GM19455 (cell line): ENCODE results near the gene HOXA9.

Experiments
- ATAC-seq: cut with Tn5 transposase; IDR thresholded peaks from one replicate; pipeline ENCODE4 v1.9.1; 2021; ENCODE audit not compliant: unreplicated experiment

HOXA9 gene

DNA sequence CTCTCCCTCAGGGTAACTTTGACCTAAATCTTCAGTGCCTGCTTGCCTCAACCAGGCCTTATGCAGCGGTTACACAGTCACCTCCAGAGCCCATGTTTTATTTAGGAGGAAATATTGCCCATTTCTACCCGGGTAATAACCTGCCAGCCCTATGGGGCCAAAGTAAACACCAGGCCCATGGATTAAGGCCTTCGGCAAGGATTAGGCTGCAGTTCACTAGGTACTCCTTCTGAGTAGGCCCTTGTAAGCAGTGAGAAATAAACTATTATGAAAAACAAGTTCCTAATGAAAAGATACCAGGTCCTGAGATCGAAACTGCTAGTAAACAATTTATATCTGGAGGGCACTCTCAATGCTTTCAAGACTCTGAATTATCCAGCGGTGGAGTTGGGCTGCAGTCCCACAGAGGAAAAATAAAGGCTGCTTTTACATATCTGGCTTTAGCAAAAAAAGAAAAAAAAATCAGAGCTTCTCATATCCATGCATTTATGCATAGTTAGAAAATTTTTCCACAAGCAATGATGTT, 12.5 kb upstream of the HOXA9 start:
- no peak for ATAC-seq

DNA sequence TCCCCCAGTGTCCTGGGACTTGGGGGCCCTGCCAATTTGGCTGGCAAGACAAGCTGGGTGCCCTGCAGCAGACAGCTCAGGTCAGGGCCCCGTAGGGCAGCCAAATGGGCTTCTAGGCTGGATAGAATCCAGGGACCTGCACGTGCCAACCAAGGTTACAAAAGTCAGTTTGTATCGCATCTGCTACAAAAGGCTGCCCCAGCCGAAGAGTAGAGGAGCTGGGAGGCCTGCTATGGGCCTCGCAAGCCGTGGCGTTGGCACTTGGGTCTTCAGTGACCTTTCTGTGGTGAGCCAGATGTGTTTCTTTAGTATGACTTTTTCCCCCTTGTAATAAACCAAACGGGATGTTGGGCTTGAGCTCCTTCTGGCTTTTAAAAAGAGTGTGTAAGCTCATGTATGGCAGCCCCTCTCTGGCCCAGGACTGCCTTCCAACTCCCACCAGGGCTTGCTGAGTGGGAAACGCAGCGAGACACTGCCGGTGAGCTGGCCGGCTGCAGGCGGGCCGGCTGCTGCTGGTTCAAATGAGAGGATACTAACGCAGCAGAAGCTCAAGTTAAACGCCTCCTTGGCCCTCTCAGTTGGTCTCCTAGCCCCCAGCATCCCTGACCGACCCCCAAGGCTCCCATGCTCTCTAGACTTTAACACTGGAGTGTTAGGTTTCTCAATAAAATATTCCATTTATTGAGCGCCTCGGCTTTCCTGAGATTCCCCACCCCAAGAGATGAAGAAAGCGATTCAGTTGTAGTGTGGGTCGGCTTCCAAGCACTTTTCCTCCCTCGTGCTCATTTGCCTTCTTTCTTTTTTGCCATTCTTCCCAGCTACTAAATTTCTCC, 11.8 kb upstream of the HOXA9 start:
- ATAC-seq: no peak

DNA sequence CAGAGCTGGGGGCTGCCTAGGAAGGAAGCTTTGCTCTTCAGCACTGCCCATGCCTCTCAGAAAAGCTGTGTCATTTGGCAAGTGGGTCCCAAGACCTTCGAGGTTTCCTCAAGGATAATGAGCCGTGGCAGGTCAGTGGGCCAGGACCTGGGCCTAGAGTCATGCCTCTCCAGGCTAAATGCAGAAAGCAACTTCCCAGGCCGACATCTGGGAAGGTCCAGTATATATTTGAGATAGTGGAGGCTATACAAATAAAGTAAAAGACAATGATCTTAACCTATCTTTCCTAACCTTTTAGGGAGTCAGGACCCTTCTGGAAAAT, 11.1 kb upstream of the HOXA9 start:
- no peak for ATAC-seq

DNA sequence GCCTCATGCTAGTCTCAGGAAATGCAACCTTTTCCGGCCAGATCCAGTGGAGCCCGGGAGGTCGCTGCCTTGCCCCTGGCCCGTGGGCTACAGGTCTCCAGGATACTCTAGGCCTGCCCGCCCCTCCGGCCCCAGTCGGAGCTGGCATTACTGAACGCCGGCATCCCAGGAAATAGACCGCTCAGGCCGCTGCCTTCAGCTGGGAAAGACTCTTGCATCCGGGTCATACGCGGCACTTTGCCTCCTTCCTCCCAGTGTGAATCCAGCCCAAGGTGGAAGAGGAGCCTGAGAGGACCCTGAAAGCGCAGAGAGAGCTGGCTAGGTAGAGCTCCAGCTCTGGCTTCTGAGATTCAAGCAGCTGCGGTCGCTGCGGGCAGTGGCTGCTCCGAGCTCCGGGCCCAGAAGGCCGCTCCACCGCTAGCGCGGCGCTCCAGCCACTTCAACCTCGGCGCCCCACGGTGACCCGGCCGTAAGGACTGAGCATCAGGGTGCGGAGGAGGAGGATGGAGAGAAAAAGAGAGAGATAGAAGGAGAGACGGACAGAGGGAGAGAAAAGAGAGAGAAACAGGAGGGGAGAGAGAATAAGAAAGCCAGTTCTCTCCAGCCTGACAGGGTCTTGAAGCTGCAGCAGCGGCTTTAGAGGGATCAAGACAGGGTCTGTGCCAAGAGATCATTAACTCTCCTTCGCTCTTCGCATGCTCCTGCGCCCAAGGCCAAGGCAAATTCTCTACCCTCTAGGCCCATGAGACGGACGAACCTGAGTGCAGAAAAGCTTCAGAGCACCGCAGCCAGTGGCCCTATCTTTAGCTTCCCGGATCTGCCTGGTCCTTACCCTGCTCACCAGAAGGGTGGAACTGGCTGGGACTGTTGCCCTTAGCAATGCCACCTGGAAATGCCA, 10.5 kb upstream of the HOXA9 start:
- no peak for ATAC-seq

DNA sequence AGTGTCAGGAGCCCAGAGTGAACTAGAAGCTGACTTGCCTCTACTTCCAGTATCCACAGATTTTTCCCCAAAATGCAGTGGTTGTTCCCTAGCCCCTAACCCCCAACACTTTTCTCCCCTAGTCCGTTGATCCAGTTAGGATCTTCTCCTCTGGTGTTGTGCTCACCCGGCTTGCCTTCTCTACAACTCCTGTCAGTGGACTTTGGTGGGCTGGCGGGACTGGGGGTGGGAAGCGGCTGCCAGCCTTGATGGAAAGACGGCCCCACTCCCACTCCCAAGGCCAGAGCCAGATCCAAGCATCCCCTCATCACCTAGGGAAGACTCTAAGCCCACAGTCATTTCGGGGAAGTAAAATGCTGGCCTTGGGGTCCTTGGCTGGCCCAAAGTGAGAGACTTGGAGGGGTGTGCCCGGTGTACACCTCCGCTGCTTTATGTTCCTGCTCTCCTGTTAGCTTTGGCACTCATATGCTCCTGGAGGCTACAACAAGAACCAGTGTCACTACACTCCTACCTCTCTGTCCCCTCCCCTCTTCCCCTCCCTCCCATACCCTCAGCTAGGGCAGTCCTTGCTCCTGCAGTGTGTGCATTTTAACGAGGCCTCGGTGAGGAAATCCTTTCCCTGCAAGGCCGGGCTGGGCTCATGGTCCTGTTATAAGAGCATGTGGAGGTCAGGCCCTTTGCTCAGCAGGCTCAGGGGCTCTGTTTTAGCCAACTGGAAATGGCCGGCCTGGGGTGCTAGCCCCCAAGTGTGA, 9.7 kb upstream of the HOXA9 start:
- ATAC-seq: no peak

DNA sequence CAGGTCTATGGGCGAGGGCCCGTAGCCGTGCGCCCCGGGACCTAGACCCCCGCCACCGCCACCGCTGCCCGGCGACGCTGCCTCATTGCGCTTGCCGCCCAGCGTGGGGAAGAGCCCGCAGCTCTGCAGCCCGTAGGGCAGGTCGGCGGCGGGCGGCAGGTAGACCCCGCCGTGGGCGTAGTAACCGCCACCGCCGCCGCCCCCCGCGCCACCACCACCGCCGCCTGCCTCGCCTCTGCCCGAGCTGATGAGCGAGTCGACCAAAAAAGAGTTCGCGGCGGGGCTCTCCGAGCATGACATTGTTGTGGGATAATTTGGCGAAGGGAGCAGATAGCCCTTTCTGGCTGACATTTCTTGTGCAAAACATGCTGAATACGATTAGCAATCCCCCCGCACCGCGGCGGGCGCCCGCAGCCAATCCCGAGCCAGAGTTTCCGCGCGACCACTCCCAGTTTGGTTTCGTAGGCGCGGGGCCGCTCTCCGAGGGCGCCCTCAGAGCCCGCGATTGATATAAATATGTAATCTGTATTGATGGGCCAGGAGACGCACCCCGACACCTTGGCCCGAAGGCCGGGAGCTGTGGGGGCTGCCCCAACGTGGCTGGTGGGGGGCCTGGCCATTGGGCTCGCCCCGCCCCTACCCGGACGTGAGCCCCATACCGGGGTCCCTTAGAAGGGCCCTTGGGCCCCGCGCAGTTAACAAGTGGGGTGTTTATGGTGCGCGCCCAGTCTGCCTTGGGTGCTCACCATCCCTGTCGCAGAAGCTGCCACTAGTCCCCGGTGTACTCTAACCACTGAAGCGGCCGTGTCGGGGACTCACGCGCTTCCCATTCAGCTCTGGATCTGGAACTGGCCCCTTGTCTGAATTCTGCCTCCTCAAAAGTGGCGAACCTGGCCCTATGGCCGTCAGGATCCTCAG, 8.9 kb upstream of the HOXA9 start, which contains the start of gene HOXA10:
TSS of gene HOXA10 (minus strand) at position 365 of the 918 bp plus-strand sequence. CDS start at position 351, 14 bp downstream.
- ATAC-seq: no peak

DNA sequence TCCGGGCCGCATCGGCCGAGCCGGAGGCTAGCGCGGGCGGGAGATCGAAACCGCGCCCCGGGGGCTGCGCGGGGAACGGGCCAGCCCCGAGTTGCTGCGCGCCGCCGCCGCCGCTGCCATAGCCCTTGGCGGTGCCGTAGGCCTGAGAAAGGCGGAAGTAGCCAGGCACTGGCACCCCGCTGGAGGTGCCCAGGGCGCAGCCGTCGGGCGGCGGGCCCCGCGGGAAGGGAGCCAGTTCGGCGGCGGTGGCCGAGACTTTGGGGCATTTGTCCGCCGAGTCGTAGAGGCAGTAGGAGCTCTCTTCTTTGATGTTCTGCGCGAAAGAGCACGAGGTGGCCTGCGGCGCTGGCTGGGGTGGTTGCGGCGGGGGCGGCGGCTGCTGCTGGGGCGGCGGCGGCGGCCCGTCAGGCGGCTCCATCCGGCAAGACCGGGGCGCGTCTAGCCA, 8.2 kb upstream of the HOXA9 start:
- ATAC-seq: no peak

DNA sequence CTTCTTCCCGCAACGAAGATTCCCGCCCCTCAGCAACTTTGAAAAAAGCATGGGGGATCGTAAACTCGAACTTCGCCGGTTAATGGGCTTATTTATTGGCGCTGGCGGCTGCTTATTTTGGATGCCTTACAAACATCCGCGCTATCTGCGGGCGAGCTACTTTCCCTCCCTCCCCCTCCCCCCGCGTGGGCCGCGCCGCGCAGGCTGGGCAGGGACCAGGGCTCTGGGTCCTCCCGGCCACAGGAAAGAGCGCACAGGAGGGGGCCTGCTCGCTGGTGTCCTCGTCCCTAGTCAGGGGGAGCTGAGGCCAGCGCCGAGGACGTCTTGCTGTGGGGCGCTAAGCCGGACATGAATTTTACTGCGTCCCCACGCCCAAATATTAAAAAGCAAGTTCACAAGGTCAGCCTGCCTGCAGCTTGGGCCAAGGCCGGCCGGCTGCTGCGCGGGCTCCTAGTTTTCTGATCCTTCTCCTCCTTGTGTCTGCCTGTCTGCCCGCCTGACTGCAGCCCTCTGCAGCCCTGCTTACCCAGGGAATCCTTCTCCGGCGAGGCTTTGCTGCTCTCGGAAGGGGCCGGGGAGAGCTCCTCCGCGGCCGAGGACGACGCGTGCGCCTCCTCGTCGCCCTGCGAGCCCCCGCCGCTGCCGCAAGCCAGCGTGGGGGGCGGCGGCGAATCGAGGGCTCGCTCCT, 7.6 kb upstream of the HOXA9 start:
- no peak for ATAC-seq

DNA sequence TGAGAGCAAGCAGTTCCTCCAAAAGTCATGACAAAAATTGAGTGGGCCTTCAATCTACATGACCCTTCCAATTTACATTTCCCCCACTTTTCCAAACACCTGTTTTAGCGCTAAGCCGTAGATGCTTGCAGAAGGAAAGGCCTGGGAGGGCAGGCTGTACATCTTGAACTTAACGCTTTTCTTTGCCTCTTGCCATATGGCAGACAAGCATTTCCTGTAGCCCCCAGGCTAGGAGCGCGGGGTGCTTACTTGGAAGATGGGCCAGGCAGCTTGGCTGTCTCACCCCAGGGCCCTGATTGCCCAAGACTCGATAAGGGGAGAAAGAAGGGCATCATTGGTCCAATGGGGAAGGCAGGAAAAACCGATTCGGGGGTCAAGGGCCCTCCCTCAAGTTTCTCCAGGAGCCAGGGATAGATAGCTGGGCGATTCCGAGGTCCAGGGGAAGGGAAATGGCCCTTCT, 7.0 kb upstream of the HOXA9 start:
- ATAC-seq: no peak

DNA sequence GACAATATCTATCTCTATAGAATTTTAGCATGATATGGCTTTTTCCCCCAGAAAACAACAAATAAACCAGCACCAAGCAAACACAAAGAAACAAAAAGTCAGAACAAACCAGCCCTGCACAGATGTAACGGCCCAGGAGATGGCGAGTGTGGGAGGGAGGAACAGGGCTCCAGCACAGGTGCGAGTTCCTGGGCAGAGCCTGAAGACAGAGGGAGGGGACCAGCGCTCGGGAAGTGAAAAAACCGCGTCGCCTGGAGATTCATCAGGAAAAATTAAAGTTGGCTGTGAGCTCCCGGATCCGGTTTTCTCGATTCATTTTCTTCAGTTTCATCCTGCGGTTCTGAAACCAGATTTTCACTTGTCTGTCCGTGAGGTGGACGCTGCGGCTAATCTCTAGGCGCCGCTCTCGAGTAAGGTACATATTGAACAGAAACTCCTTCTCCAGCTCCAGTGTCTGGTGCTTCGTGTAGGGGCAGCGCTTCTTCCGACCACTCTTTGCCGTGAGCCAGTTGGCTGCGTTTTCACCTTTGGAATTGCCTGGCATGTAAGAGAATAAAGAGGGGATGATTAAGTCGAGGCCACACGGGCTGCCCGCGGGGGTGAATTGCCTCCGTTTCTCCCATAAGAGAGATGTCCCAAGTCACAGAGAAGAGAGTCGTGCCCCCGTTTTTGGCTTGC, 6.4 kb upstream of the HOXA9 start:
- no peak for ATAC-seq

DNA sequence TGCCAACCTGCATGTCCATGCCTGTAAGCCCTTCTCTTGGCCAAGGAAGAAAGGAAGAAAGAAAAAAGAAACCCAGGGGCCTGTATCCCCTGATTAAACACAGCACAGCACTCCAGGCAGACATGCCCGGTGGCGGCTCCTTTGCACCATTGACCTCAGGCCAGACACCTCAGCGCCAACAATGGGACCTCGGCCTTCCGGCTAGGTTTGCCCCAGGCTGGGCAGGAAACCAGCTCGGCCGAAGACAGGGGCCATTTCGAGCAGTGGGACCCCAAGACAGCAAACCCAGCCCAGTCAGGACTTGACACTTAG, 5.9 kb upstream of the HOXA9 start:
- ATAC-seq: no peak

DNA sequence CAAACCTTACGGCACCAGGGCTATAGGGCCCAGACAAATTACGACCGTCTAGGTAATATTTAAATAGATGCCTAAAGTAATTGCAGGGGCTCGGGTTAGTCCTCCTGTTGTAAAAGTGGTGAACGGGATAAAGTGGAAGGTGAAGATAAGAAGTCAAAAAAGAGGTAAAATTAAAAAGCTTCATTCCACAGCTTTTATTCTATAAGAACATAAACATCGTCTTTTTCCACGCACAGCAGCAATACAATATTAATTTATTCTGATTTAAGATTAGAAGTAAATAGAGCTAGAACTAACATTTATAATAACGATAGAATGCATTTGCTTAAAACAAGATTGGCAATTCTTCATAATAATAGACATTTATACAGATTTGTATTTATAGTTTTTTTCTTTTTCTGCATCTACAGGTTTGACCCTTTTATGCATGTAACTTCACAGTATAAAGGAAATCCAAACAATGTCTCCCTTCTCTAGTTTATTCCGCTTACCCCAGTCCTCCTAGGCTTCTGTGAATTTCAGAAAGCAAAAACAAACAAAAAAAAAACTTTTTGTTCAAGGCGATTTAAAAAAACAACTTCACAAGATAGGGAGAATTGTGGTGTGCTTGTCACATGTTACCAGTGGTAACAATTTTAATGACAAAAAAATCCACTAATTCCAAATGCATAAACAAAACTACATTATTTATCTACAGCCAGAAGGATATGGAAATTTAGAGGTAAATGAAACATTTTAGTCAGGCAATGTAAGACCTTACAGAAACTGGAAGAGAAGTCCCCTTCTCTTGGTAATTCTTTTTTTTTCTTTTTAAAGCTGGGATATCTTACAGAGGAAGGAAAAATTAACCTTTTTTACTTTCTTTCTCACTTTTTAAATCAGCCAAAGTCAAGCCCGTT, 5.3 kb upstream of the HOXA9 start:
- ATAC-seq: no peak

DNA sequence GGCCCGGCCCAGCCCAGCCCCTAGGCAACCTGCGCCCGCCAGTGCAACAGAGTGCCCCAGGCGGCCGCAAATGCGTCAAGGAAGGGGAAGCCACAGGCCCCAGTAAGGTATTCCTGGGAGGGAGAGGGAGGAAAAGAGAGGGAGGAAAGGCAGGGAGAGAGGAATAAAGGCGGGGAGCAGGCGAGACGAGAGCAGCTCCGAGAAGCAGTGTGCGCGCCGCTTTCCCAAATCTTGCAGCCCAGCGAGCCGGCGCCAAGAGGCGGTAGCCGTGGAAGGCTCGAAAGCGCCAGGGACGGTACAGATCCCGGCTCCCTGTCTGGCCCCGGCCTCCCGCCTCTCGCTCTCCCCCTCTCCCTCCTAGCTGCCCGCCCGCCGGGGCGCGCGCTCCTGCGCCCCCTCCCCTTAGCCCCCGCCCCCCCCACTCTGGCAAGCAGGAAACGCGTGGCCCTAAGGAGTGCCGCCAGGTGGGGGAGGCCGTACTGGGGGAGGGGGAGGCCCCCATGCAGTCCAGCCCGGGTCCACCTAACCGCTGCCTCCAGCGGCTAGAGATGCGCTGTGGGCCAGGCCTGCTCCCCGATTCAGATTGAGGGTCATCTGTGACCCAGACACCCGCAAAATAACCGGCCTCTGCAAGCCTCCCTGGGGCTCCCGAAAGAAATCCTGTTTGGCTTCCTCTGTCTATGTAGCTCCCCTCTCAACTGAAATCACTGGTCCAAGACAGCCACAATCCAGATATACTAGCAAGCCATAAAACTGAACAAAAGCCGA, 4.5 kb upstream of the HOXA9 start:
- ATAC-seq: no peak

DNA sequence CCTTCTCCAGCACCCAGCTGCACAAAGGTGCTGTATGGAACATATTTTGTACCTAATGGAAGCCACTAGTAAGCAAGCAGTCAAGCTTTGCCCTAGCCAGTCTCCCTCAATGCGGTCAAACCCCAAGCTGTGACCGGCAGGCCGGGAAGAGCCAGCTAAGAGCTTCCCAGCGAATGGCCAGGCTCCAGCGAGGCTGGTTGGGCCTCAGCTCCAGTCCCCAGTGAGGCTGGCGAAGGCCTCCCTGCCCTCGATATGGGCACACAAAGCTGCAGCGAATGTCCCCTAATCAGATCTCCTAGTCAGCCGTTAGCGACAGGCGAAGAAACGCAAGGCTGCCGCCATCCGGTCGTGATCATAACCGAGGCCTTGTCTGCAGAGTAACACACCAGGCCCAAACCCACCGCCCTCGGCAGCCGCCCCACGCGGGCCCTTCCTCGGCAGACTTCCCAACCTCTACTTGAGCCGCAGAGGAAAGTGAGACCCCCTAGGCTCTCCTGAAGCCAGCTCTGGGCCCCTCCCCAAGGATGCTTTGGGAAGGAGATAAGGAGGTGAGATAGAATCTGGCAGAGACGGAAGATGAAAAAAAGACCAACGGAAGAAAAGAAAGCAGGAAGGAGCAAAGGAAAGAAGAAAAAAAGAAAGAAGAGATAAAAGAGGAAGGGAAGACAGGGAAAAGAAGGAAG, 3.1 kb upstream of the HOXA9 start:
- ATAC-seq: no peak

DNA sequence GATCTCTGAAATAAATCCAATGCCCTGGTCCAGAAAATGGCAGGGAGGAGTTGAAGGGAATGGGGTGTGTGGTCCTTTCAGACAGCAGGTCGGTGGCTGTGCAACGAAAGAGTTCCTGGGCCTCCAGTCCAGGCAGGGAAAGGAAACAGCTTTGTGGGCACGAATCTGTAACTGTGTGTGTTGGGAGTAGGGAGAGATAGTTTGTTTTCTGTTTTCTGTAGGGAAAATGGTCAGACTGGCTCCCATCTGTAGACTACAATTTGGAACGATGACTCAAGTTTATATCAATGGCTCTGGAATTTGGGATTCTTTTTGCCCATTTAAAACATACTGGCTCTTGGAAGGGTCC, 2.6 kb upstream of the HOXA9 start:
- no peak for ATAC-seq

DNA sequence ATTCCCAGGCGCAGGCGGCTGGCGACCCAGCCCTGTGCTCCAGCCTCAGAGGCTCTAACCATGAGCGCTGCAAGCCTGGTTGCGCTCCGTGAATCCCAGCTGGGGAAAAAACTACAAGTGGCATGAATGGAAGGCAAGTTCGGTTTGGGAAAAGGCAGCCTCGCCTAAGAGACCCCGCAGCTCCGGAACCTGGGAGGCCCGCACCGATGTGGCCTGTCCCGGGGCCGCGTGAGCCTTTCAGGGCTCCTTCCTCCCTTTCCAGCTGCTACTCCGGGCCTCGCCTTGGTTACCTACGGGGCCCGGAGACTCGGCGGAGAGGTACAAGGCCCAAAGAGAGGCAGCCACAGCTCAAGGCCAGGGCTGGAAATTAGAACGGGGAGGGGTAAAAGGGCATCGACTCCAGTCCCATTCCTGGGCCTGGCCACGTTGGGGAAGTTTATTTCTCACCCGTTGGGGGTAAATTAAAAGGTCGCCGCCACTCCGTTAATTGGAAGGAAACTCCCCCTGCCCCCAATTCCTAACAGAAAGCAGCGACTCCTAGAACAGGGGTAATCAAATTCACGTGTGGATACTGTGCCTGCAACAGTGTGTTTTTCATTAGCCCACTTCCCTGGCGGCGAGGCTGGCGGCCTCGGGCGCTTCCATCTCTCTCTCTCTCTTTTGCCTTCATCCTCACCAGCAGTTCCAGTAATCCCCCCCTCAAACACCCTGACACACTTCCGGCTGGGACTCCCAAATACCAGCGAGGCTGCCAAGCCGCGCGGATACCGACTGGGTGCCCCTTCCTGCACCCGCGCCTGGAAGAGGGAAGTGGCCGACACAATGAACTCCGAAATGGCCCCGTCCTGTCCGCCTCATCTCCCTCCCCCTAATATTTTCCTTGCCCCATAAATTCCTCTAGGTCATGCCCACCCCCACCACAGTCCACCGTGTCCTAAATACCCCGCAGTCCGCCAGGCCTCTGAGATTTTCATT, 1.5 kb upstream of the HOXA9 start:
- no peak for ATAC-seq
